Lung (tissue), 12 donors: ENCODE data around the gene ARHGEF4. TPM values are rescaled to one million over a fixed set of nuclear protein-coding genes. Genes with fewer than 3 reads are reported as not detected.

Experiments
- ATAC-seq: fragments of 200-7000 bp; cut with Tn5 transposase; one replicate; pipeline ENCODE4 v1.9.1; 2020; ENCODE audit warnings: moderate number of reproducible peaks; ENCODE audit not compliant: insufficient read depth, low FRiP score
- DNase-seq, 3 donors: peaks; one replicate each; pipeline ENCODE4 v3.0.0-alpha.2; 2013 to 2017
- H3K27ac ChIP-seq, 2 donors: one replicate each; pipeline ENCODE4 v1.5.1; 2013; ENCODE audit warnings: mild to moderate bottlenecking in 2 of 2, moderate library complexity in 2 of 2, control low read depth in 1 of 2, inconsistent platforms in 1 of 2, low read depth in 1 of 2, low read length in 1 of 2
- H3K27me3 ChIP-seq, 3 donors: one replicate each; pipeline ENCODE4 v1.5.1; 2013; ENCODE audit warnings: low read length in 2 of 3; ENCODE audit not compliant: control insufficient read depth in 3 of 3, insufficient read depth in 3 of 3
- H3K36me3 ChIP-seq, 4 donors: one replicate each; pipeline ENCODE4 v1.5.1; 2013; ENCODE audit warnings: low read length in 4 of 4, mild to moderate bottlenecking in 1 of 4, moderate library complexity in 1 of 4; ENCODE audit not compliant: control insufficient read depth in 4 of 4, insufficient read depth in 4 of 4
- H3K4me1 ChIP-seq, 5 donors: one replicate each; pipeline ENCODE4 v1.5.1; 2013; ENCODE audit warnings: low read length in 5 of 5, mild to moderate bottlenecking in 2 of 5, moderate library complexity in 1 of 5; ENCODE audit not compliant: control insufficient read depth in 5 of 5, insufficient read depth in 5 of 5
- H3K4me3 ChIP-seq: one replicate; pipeline ENCODE4 v1.5.1; 2013; ENCODE audit warnings: mild to moderate bottlenecking, control low read depth, moderate library complexity
- H3K9ac ChIP-seq, 2 donors: one replicate each; pipeline ENCODE4 v1.5.1; 2013; ENCODE audit warnings: low read length in 2 of 2, control low read depth in 1 of 2; ENCODE audit not compliant: insufficient read depth in 1 of 2
- H3K9me3 ChIP-seq, 4 donors: one replicate each; pipeline ENCODE4 v1.5.1; 2013; ENCODE audit warnings: low read length in 3 of 4, mild to moderate bottlenecking in 1 of 4, moderate library complexity in 1 of 4; ENCODE audit not compliant: control insufficient read depth in 4 of 4, insufficient read depth in 3 of 4
- WGBS, 2 donors: extraction: QIAGEN DNeasy Blood & Tissue Kit; methylation state at CpG; one replicate each; pipeline ENCODE4 v1.1.7; 2013; 5-methylcytosine and 5-hydroxymethylcytosine counted together
- polyA plus RNA-seq, 2 donors: library from polyadenylated mRNA; stranded (reverse); fragments of 200-250 nt; gene quantifications; one replicate each; pipeline ENCODE4 v1.2.1, GENCODE V29; 2013
- total RNA-seq, 2 donors: library from RNA; depleted of rRNA in 1 of 2; stranded (reverse); fragments of >200 nt in 1 of 2; gene quantifications; one replicate each; pipeline ENCODE4 v1.2.1, GENCODE V29; 2014 to 2021
- TF ChIP-seq, protein P1 (sequence below): IDR thresholded peaks from 2 replicates; pipeline ENCODE4 v1.5.1; 2012; ENCODE audit warnings: mild to moderate bottlenecking; ENCODE audit errors: control extremely low read depth, extremely low read depth
- donor health status: control.
- donor health status: control.
- donor health status: Bipolar disorder and iron deficiency.
- donor health status: healthy.
- donor health status: DM: yes; HTN: yes; CAD: no.

The ARHGEF4 gene
- total and polyA plus RNA-seq, 4 donors = 1.8 to 15.9 (median 6.9) TPM

GRCh38 chr2:130842770-130843169, 6.1 kb downstream of the ARHGEF4 start:
- Histone ChIP-seq H3K9me3 (peaks cover 0 to 4% (median 0%) of the 10 kb centered on the region in 4 donors), H3K27me3 (peaks cover 0 to 31% (median 16%) of the 10 kb centered on the region in 3 donors), H3K4me1 (no peaks in the 10 kb centered on the region), H3K4me3 (no peak overlapping the region), H3K36me3 (no peaks in the 10 kb centered on the region), H3K9ac (no peak overlapping the region), H3K27ac (no peak overlapping the region)
- DNase-seq = no peak
- TF ChIP-seq, protein P1, sequence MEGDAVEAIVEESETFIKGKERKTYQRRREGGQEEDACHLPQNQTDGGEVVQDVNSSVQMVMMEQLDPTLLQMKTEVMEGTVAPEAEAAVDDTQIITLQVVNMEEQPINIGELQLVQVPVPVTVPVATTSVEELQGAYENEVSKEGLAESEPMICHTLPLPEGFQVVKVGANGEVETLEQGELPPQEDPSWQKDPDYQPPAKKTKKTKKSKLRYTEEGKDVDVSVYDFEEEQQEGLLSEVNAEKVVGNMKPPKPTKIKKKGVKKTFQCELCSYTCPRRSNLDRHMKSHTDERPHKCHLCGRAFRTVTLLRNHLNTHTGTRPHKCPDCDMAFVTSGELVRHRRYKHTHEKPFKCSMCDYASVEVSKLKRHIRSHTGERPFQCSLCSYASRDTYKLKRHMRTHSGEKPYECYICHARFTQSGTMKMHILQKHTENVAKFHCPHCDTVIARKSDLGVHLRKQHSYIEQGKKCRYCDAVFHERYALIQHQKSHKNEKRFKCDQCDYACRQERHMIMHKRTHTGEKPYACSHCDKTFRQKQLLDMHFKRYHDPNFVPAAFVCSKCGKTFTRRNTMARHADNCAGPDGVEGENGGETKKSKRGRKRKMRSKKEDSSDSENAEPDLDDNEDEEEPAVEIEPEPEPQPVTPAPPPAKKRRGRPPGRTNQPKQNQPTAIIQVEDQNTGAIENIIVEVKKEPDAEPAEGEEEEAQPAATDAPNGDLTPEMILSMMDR = no peak
- 63 to 68% methylated on average over 8 of the region's 8 CpGs for WGBS, 2 donors
- no peak for ATAC-seq

GRCh38 chr2:130843321-130843985, 6.7 kb downstream of the ARHGEF4 start:
- Histone ChIP-seq H3K9me3 (peaks cover 0 to 4% (median 0%) of the 10 kb centered on the region in 4 donors), H3K4me1 (no peaks in the 10 kb centered on the region), H3K27ac (no peak overlapping the region), H3K36me3 (no peaks in the 10 kb centered on the region), H3K27me3 (peaks cover 0 to 24% (median 12%) of the 10 kb centered on the region in 3 donors), H3K4me3 (no peak overlapping the region), H3K9ac (no peak overlapping the region)
- no peak for DNase-seq
- WGBS, 2 donors = 63 to 64% methylated on average over 12 of the region's 12 CpGs
- no peak for ATAC-seq
- TF ChIP-seq, protein P1 = no peak

DNA sequence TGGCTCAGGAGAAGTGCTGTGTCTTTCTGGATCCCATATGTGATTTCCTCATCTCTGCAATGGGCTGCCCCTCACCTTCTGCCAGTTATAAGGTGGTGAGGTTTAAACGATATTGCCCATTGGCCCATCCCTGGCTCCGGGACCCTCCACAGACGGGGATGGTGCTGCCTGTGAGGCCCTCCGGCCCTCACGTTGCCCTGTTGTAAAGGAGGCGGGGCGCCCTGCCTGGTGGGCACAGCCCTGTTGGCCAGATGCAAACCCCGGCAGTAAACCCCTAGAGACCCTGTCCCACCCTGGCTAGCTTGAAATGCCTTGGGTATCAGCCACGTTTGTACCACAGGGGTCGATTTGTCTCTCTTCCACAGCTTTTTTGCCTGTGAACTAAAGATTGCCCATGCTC, 7.4 kb downstream of the ARHGEF4 start:
- DNase-seq = no peak
- WGBS, 2 donors = 78 to 79% methylated on average over 10 of the region's 10 CpGs

More for the DNA sequence above, 7.4 kb downstream of the ARHGEF4 start:
- Histone ChIP-seq H3K27ac (no peak overlapping the region), H3K4me1 (no peaks in the 10 kb centered on the region), H3K36me3 (no peaks in the 10 kb centered on the region), H3K27me3 (peaks cover 0 to 17% (median 7%) of the 10 kb centered on the region in 3 donors), H3K9me3 (peaks cover 0 to 4% (median 0%) of the 10 kb centered on the region in 4 donors), H3K9ac (no peak overlapping the region), H3K4me3 (no peak overlapping the region)
- TF ChIP-seq, protein P1 = no peak
- ATAC-seq = no peak
